Panc1 (cell line): ENCODE results near the gene AOAH. TPM values are rescaled to one million over a fixed set of nuclear protein-coding genes. Genes with fewer than 3 reads are reported as not detected.

Experiments used
- ATAC-seq: fragments of 200-7000 bp; cut with Tn5 transposase; 2 replicates; pipeline ENCODE4 v1.9.1; 2020; ENCODE audit warnings: mild to moderate bottlenecking, moderate library complexity
- BruUV-seq: library from RNA; stranded (reverse); fragments of 400-500 nt; replicated peaks from 2 replicates; lab custom pipeline; 2021; lab: Mats Ljungman, UMichigan
- CTCF ChIA-PET: fragments of 300-600 bp; sonication (Branson Sonifier 250); formaldehyde crosslinking; loops from one replicate; lab custom pipeline; 2022; ENCODE audit warnings: antibody characterized with exemption; lab: Charles Lee
- POLR2A ChIA-PET: fragments of 300-600 bp; sonication (Branson Sonifier 250); formaldehyde crosslinking; loops from one replicate; lab custom pipeline; 2022; ENCODE audit warnings: antibody characterized with exemption; lab: Charles Lee
- DNase-seq: peaks from one replicate; pipeline ENCODE4 v3.0.0-alpha.2; 2010; ENCODE audit warnings: low read depth, low spot score
- H3K27ac ChIP-seq: 2 replicates; pipeline ENCODE4 v1.5.1; 2011; ENCODE audit warnings: mild to moderate bottlenecking, low read length, inconsistent platforms
- H3K27me3 ChIP-seq: fragments of 200-500 bp; sonication (Bioruptor generic); 2 replicates; pipeline ENCODE4 v1.6.0; 2014; ENCODE audit warnings: low read length, inconsistent platforms; ENCODE audit not compliant: control insufficient read depth, insufficient read depth
- H3K36me3 ChIP-seq: fragments of 200-500 bp; sonication (Bioruptor generic); 2 replicates; pipeline ENCODE4 v1.5.1; 2014; ENCODE audit warnings: inconsistent platforms, mild to moderate bottlenecking, low read length, moderate library complexity; ENCODE audit not compliant: control insufficient read depth, insufficient read depth
- H3K4me1 ChIP-seq: 2 replicates; pipeline ENCODE4 v1.5.1; 2011; ENCODE audit warnings: inconsistent platforms, mild to moderate bottlenecking, low read length, moderate library complexity; ENCODE audit not compliant: control insufficient read depth, insufficient read depth
- H3K4me3 ChIP-seq, 2 experiments: 2 replicates each; pipeline ENCODE4 v1.5.1; 2011 to 2012; ENCODE audit warnings: low read depth in 2 of 2, low read length in 2 of 2, mild to moderate bottlenecking in 2 of 2, inconsistent platforms in 1 of 2, moderate library complexity in 1 of 2
- H3K9me3 ChIP-seq: fragments of 200-500 bp; sonication (Bioruptor generic); 2 replicates; pipeline ENCODE4 v1.5.1; 2014; ENCODE audit warnings: low read depth, mild to moderate bottlenecking, inconsistent platforms, low read length, moderate library complexity; ENCODE audit not compliant: control insufficient read depth, insufficient read depth
- CTCF ChIP-seq: fragments of 450-650 bp; IDR thresholded peaks from 2 replicates; pipeline ENCODE4 v1.5.1; 2017; ENCODE audit warnings: mild to moderate bottlenecking
- POLR2AphosphoS5 ChIP-seq: IDR thresholded peaks from 2 replicates; pipeline ENCODE4 v1.6.1; 2012; ENCODE audit warnings: mild to moderate bottlenecking, low read depth, low read length, moderate library complexity
- SIN3A ChIP-seq: IDR thresholded peaks from 2 replicates; pipeline ENCODE4 v1.6.1; 2012; ENCODE audit warnings: low read depth, mild to moderate bottlenecking, low read length, moderate library complexity, borderline replicate concordance; ENCODE audit not compliant: insufficient read depth
- TCF7L2 ChIP-seq: IDR thresholded peaks from 2 replicates; pipeline ENCODE4 v1.6.1; 2011; ENCODE audit warnings: mild to moderate bottlenecking, low read depth, low read length, inconsistent platforms
- in situ Hi-C: cut with HindIII; loops from 2 replicates; pipeline ENCODE4 v1.10.0; 2016; ENCODE audit warnings: low sequenced_read_pairs, low pct_unique_long_range_greater_than_20kb
- intact Hi-C: fragments of 100-400 bp; cut with micrococcal nuclease; formaldehyde crosslinking; loops from one replicate; pipeline ENCODE4 v1.10.0; 2022; ENCODE audit not compliant: unreplicated experiment
- total RNA-seq: library from RNA; stranded (reverse); gene quantifications from one replicate; pipeline ENCODE4 v1.2.1, GENCODE V29; 2021; ENCODE audit not compliant: unreplicated experiment
- TF ChIP-seq, protein P1 (sequence below), 2 experiments: IDR thresholded peaks; 2 replicates each; pipeline ENCODE4 v1.6.1; 2011 to 2012; ENCODE audit warnings: low read depth in 2 of 2, control low read depth in 1 of 2, low read length in 1 of 2, mild to moderate bottlenecking in 1 of 2, moderate library complexity in 1 of 2; ENCODE audit not compliant: insufficient read depth in 1 of 2

The AOAH gene
- total RNA-seq, 1 experiment from 2014 or later: 0.31 TPM

DNA sequence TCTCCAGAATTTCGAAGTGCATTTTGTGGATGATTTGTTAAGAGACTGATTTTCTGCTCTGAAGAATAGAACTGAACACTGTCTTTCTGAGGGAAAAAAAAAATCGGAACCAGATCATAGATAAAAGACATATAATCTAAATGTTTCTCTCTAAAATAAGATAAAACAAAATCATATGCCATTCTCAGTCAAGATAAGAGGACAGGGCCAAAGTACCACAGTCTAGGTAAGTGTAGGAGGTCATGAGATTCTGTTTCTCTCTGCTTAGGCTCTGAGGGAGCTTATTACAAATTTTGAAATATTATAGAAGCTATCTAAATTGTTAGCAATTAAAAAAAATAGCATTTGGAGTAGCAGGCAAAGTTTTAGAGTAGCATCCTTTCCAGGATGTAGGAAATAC is 702 bp upstream of the AOAH start:
- in situ Hi-C loops (no loop called here), intact Hi-C loops (no loop called here)
- DNase-seq: no peak
- BruUV-seq: no TSS peak
- no peak overlapping the region for H3K4me3 ChIP-seq
- ChIA-PET POLR2A (no interaction called here), CTCF (no interaction called here)
- TF ChIP-seq CTCF (no peak), POLR2AphosphoS5 (no peak), TCF7L2 (no peak), SIN3A (no peak)
- TF ChIP-seq, protein P1, sequence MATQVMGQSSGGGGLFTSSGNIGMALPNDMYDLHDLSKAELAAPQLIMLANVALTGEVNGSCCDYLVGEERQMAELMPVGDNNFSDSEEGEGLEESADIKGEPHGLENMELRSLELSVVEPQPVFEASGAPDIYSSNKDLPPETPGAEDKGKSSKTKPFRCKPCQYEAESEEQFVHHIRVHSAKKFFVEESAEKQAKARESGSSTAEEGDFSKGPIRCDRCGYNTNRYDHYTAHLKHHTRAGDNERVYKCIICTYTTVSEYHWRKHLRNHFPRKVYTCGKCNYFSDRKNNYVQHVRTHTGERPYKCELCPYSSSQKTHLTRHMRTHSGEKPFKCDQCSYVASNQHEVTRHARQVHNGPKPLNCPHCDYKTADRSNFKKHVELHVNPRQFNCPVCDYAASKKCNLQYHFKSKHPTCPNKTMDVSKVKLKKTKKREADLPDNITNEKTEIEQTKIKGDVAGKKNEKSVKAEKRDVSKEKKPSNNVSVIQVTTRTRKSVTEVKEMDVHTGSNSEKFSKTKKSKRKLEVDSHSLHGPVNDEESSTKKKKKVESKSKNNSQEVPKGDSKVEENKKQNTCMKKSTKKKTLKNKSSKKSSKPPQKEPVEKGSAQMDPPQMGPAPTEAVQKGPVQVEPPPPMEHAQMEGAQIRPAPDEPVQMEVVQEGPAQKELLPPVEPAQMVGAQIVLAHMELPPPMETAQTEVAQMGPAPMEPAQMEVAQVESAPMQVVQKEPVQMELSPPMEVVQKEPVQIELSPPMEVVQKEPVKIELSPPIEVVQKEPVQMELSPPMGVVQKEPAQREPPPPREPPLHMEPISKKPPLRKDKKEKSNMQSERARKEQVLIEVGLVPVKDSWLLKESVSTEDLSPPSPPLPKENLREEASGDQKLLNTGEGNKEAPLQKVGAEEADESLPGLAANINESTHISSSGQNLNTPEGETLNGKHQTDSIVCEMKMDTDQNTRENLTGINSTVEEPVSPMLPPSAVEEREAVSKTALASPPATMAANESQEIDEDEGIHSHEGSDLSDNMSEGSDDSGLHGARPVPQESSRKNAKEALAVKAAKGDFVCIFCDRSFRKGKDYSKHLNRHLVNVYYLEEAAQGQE (IDR thresholded peaks at IDR 0.05; ENCODE audit: insufficient read depth in 1 of 2, low read depth in 2 of 2, low read length in 1 of 2): no peak
- no peak overlapping the region for H3K27ac ChIP-seq
- no peaks in the 10 kb centered on the region for H3K4me1 ChIP-seq
- no peaks in the 10 kb centered on the region for H3K36me3 ChIP-seq
- ATAC-seq: no peak
- H3K9me3 ChIP-seq: no peaks in the 10 kb centered on the region
- no peaks in the 10 kb centered on the region for H3K27me3 ChIP-seq

GRCh38 chr7:36723291-36723690 is 1.0 kb downstream of the AOAH start:
- Histone ChIP-seq H3K4me3 (no peak overlapping the region), H3K36me3 (no peaks in the 10 kb centered on the region), H3K27ac (no peak overlapping the region), H3K4me1 (no peaks in the 10 kb centered on the region), H3K27me3 (no peaks in the 10 kb centered on the region), H3K9me3 (no peaks in the 10 kb centered on the region)
- BruUV-seq: no TSS peak
- intact Hi-C loops (no loop called here), in situ Hi-C loops (no loop called here)
- POLR2A ChIA-PET: no interaction called here
- ATAC-seq (no peak), DNase-seq (no peak)
- TF ChIP-seq TCF7L2 (no peak), POLR2AphosphoS5 (no peak), CTCF (no peak), SIN3A (no peak)
- TF ChIP-seq, protein P1 (IDR thresholded peaks at IDR 0.05; ENCODE audit: insufficient read depth in 1 of 2, low read depth in 2 of 2, low read length in 1 of 2): no peak
- CTCF ChIA-PET: no interaction called here
